ENCODE results near the gene KAT2B. TPM values are rescaled to one million over a fixed set of nuclear protein-coding genes. Genes with fewer than 3 reads are reported as not detected.

The KAT2B gene
- total and polyA plus RNA-seq, 12 donors: 5.4 to 32.2 (median 20.9) TPM

DNA sequence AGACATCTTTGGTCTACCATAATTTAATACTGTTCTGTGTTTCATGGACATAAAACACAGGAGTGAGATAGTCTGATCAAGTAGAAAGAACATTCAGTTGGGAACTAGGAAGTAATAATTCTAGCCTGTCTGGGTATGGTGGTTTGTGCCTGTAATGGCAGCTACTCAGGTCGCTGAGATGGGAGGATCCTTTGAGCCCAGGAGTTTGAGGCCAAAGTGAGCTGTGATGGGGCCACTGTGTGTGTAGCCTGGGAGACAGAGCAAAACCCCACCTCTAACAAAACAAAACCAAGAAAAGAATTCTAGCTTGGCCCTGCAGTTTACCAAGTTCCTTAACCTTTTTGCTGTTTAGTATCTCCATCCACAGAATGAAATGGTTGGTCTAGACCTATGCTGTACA is 36.8 kb downstream of the KAT2B start:
- 70 to 83% (median 72%) methylated on average over 1 of the region's 1 CpG for WGBS, 4 donors
- TF ChIP-seq POLR2A (IDR thresholded peaks at IDR 0.05): no peak
- TF ChIP-seq, protein P1, sequence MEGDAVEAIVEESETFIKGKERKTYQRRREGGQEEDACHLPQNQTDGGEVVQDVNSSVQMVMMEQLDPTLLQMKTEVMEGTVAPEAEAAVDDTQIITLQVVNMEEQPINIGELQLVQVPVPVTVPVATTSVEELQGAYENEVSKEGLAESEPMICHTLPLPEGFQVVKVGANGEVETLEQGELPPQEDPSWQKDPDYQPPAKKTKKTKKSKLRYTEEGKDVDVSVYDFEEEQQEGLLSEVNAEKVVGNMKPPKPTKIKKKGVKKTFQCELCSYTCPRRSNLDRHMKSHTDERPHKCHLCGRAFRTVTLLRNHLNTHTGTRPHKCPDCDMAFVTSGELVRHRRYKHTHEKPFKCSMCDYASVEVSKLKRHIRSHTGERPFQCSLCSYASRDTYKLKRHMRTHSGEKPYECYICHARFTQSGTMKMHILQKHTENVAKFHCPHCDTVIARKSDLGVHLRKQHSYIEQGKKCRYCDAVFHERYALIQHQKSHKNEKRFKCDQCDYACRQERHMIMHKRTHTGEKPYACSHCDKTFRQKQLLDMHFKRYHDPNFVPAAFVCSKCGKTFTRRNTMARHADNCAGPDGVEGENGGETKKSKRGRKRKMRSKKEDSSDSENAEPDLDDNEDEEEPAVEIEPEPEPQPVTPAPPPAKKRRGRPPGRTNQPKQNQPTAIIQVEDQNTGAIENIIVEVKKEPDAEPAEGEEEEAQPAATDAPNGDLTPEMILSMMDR (IDR thresholded peaks at IDR 0.05): no peak
- H3K4me1 ChIP-seq (replicated peaks in 1 of 2): peaks cover 0 to 24% of the 10 kb centered on the region in 2 donors
- no peak for DNase-seq
- intact Hi-C loops (cut with DNase I): no loop called here
- no peak overlapping the region for H3K27ac ChIP-seq
- H3K4me3 ChIP-seq: no peak overlapping the region
- no peaks in the 10 kb centered on the region for H3K9me3 ChIP-seq (replicated peaks in 1 of 3)
- H3K27me3 ChIP-seq: no peaks in the 10 kb centered on the region
- H3K36me3 ChIP-seq (replicated peaks in 1 of 2): no peaks in the 10 kb centered on the region

DNA sequence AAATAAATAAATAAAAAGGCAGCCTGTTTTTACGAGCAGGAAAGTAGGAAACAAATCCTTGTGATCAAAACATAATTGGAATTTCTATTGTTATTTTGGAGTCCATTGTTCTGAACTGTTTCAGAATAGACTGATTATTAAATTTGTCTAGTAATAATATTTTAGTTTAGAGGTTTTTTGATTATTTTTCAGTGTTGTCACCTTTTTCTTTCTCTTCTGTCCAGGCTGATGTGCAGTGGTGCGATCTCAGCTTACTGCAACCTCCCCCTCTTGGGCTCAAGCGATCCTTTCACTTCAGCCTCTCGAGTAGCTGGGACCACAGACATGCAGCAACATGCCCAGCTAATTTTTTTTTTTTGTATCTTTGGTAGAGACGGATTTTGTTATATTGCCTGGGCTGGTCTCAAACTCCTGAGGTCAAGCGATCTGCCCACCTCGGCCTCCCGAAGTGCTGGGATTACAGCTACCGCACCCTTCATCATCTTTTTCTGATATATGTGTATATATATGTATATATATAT is 38.0 kb downstream of the KAT2B start:
- H3K36me3 ChIP-seq (replicated peaks in 1 of 2): no peaks in the 10 kb centered on the region
- no peak overlapping the region for H3K4me3 ChIP-seq
- DNase-seq: no peak
- H3K27me3 ChIP-seq: no peaks in the 10 kb centered on the region
- peaks cover 0 to 16% of the 10 kb centered on the region in 2 donors for H3K4me1 ChIP-seq (replicated peaks in 1 of 2)
- H3K27ac ChIP-seq: no peak overlapping the region
- TF ChIP-seq, protein P1 (IDR thresholded peaks at IDR 0.05): no peak
- 95 to 99% (median 97%) methylated on average over 9 of the region's 9 CpGs for WGBS, 4 donors
- intact Hi-C loops (cut with DNase I): no loop called here
- no peaks in the 10 kb centered on the region for H3K9me3 ChIP-seq (replicated peaks in 1 of 3)

DNA sequence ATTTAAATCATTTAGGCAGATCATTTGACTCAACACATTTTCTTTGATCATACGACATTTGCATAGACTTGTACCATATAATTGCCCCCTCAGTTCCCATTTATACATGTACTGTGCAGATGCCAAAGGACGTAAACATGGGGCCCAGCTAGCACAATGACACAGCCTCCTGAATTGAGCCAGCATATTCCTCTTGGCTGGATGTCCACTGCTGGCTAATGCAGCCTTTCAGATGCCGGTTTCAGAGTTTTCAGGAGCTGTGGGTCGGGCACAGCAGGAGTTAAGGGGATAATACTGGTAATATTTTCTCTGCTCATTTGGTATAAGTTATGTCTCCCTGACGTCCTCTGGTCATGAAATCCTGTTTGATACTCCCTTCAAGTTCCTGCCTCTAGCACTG is 39.4 kb downstream of the KAT2B start:
- Histone ChIP-seq H3K9me3 (replicated peaks in 1 of 3) (no peaks in the 10 kb centered on the region), H3K4me3 (no peak overlapping the region), H3K27me3 (no peaks in the 10 kb centered on the region), H3K27ac (no peak overlapping the region), H3K36me3 (replicated peaks in 1 of 2) (no peaks in the 10 kb centered on the region), H3K4me1 (replicated peaks in 1 of 2) (peaks cover 0 to 13% of the 10 kb centered on the region in 2 donors)
- intact Hi-C loops (cut with DNase I): no loop called here
- WGBS, 4 donors: 93 to 97% (median 96%) methylated on average over 5 of the region's 5 CpGs
- no peak for DNase-seq
- no peak for TF ChIP-seq POLR2A (IDR thresholded peaks at IDR 0.05)
- TF ChIP-seq, protein P1 (IDR thresholded peaks at IDR 0.05): no peak

DNA sequence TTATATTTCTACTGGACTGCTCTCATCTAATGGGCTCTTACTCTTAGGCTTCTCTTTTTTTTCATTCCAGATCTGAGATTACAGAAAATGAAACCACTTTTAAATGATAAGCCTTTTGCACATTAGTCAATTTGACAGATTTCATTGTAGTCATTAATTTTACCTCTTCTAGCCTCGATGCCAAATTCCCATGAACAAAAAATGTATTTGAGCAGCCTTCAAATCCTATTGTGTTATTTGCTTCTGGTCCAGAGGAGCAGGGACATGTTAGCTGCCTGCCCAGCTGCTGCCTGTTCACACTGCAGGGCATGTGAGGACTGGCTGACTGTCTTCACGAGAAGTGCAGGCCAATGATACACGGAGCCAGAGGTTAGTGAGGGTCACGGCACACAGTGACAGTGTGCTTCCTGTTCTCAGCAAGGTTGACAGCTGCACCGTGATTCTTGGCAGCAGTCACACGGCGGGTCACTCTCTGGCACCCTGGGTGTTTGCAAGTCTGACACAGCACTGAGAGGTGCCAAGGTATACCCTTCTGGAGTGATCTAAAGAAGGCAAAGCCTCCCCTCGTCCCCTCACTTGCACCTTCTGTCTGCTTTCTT is 40.8 kb downstream of the KAT2B start:
- H3K36me3 ChIP-seq (replicated peaks in 1 of 2): no peaks in the 10 kb centered on the region
- intact Hi-C loops (cut with DNase I): no loop called here
- no peak overlapping the region for H3K27ac ChIP-seq
- no peaks in the 10 kb centered on the region for H3K27me3 ChIP-seq
- H3K4me3 ChIP-seq: no peak overlapping the region
- H3K4me1 ChIP-seq (replicated peaks in 1 of 2): peaks cover 0 to 13% of the 10 kb centered on the region in 2 donors
- TF ChIP-seq POLR2A (IDR thresholded peaks at IDR 0.05): peak in 1 of 2 donors; percentile 36
- TF ChIP-seq, protein P1 (IDR thresholded peaks at IDR 0.05): no peak
- no peaks in the 10 kb centered on the region for H3K9me3 ChIP-seq (replicated peaks in 1 of 3)
- 9 to 16% (median 13%) methylated on average over 4 to 8 of the region's 8 CpGs for WGBS, 4 donors
- DNase-seq: peak; percentile 49 to 92 (median 77)
